Muscle of arm (tissue), 12 donors: ENCODE measurements around the gene CNPY4. TPM values are rescaled to one million over a fixed set of nuclear protein-coding genes. Genes with fewer than 3 reads are reported as not detected.

Experiments used
- DNase-seq: peaks from one replicate; pipeline ENCODE4 v3.0.0-alpha.2; 2013
- polyA plus RNA-seq, 12 donors: library from polyadenylated mRNA; unstranded; fragments of 120-200 nt; gene quantifications; one replicate each; pipeline ENCODE4 v1.2.1, GENCODE V29; 2013; ENCODE audit not compliant: insufficient read length in 12 of 12

Gene CNPY4
- polyA plus RNA-seq, 12 donors: 28.6 to 50.9 (median 38.8) TPM; not detected in 1

GRCh38 chr7:100089458-100090196, 29.8 kb upstream of the CNPY4 start:
- no peak for DNase-seq

GRCh38 chr7:100090527-100091410, 28.7 kb upstream of the CNPY4 start:
- DNase-seq: no peak

- DNase-seq: no peak
Measured at GRCh38 chr7:100091411-100092181, 27.8 kb upstream of the CNPY4 start.

GRCh38 chr7:100093054-100093453, 26.4 kb upstream of the CNPY4 start:
- DNase-seq: no peak

- DNase-seq: no peak
Measured at GRCh38 chr7:100093498-100093897, 25.9 kb upstream of the CNPY4 start.

GRCh38 chr7:100093925-100094486, 25.4 kb upstream of the CNPY4 start:
- DNase-seq: no peak

GRCh38 chr7:100095289-100095688, 24.1 kb upstream of the CNPY4 start:
- DNase-seq: no peak

GRCh38 chr7:100095704-100096103, 23.7 kb upstream of the CNPY4 start:
- no peak for DNase-seq

- DNase-seq: no peak
Measured at GRCh38 chr7:100098913-100099312, 20.5 kb upstream of the CNPY4 start.

GRCh38 chr7:100099452-100099851, 20.0 kb upstream of the CNPY4 start:
- DNase-seq: no peak

GRCh38 chr7:100100420-100101015, 18.9 kb upstream of the CNPY4 start:
- peak; percentile 96 for DNase-seq

GRCh38 chr7:100101016-100101862, 18.2 kb upstream of the CNPY4 start, which contains the start of the genes AP4M1 and MCM7:
TSS of gene AP4M1 (plus strand) at chr7:100101643. CDS start at chr7:100101715, 72 bp downstream.
TSS of gene MCM7 (minus strand) at chr7:100101397. CDS start at chr7:100101294, 103 bp downstream.
- DNase-seq: peak; percentile 98

GRCh38 chr7:100102950-100103840, 16.2 kb upstream of the CNPY4 start:
- DNase-seq: no peak

GRCh38 chr7:100105534-100105933, 13.9 kb upstream of the CNPY4 start:
- no peak for DNase-seq

GRCh38 chr7:100106633-100107032, 12.8 kb upstream of the CNPY4 start:
- no peak for DNase-seq

GRCh38 chr7:100107125-100107737, 12.2 kb upstream of the CNPY4 start:
- DNase-seq: no peak

GRCh38 chr7:100107890-100108289, 11.5 kb upstream of the CNPY4 start:
- no peak for DNase-seq

GRCh38 chr7:100109521-100110163, 9.8 kb upstream of the CNPY4 start:
- DNase-seq: no peak
